ENCODE data around the gene CDH3.

CDH3 gene

DNA sequence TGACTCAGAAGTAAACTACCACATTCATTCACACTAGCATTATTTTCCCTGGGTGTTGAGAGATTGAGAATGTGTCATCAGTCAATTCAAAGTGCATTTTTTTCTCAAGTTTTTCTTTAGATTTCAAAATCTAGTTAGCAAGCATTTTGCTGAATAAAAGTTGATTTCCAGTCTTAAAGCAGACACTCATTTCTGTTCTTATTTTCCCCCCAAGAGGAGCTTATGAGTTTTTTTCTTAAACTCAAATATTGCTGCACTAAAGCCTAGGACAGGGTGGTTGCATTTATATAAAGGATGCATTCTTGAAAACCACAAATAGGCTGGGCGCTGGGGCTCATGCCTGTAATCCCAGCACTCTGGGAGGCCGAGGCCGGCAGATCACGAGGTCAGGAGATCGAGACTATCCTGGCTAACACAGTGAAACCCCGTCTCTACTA, 15.3 kb downstream of the CDH3 start:
- TF ChIP-seq POLR2A (IDR thresholded peaks at IDR 0.05; ENCODE audit: low read length) (no peak), GATA1 (IDR thresholded peaks at IDR 0.05; ENCODE audit: low read depth, low read length) (no peak)
- no peak for DNase-seq

DNA sequence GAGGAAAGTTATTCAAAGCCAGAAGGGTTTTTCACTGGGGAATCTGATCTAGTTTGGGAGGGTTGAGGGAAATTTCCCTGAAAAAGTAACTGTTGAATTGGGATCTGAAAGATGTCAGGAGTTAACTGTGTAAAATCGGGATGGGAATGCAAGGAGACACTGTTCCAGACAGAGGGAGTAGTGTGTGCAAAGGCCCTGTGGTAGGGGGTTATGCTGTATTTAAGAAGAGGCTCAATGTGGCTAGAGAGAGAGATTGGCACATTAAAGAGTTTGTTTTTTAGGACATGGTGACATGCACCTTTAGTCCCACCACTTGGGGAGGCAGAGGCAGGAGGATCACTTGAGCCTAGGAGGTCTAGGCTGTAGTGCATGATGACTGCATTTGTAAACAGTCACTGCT, 16.9 kb downstream of the CDH3 start:
- no peak for DNase-seq

DNA sequence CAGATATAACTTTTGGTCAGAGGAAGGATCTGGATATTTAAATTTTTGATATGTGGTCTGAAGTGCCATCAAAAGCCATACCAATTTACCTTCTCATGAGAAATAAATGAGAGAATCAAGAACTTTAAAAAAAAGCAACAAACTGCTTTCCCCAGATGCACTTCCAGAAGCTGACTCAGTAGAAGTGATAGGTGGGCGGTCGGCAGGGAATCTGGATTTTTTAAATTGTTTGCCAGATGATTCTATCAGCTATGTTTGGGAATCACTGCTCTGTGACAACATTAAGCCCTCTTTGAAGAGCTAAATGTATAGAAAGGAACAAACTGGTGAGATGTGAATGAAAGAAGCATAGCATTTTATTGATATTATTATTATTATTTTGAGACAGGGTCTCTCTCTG, 19.2 kb downstream of the CDH3 start:
- no peak for TF ChIP-seq POLR2A (IDR thresholded peaks at IDR 0.05; ENCODE audit: low read length)
- no peak for TF ChIP-seq GATA1 (IDR thresholded peaks at IDR 0.05; ENCODE audit: low read depth, low read length)
- no peak for DNase-seq

More for the DNA sequence above, 16.9 kb downstream of the CDH3 start:
- TF ChIP-seq POLR2A (IDR thresholded peaks at IDR 0.05; ENCODE audit: low read length) (no peak), GATA1 (IDR thresholded peaks at IDR 0.05; ENCODE audit: low read depth, low read length) (no peak)

DNA sequence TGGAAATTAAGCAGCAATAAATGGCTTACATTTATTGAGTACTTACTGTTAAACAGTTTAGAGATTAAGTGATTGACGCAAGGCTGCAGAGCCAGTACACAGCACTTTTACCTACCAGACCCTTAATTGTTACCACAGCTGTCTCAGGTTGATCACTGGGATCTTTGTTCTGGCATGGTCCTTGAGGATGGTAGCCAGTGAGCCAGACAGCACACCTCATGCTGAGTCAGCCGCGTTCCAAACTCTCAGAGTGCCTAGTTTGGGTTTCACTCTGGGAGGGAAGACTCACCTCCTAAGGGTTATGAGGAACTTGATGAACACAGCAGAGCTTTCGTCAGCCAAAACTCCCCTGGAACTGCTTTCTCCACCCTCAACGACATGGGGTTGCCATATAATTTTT, 20.4 kb downstream of the CDH3 start:
- no peak for DNase-seq
- TF ChIP-seq GATA1 (IDR thresholded peaks at IDR 0.05; ENCODE audit: low read depth, low read length) (no peak), POLR2A (IDR thresholded peaks at IDR 0.05; ENCODE audit: low read length) (no peak)

DNA sequence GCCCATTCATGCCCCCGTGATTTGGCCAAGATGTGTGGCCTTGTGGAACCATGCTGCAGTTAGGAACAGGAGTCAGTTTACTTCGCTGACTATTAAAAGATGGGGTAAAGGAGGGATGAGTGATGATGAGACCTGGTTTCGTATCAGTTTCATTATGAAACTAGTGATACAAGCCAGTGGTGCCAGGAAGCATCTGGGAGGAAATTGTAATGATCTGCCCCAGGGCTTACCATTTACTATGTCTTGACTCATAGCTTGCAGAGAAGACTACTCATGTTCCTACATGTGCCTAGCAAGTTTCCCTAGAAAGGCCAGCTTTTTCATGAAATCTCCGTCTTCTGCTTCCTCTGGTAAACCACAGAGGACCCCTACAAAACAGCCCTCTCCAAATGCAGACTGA, 23.2 kb downstream of the CDH3 start:
- no peak for DNase-seq
- TF ChIP-seq GATA1 (IDR thresholded peaks at IDR 0.05; ENCODE audit: low read depth, low read length) = no peak
- no peak for TF ChIP-seq POLR2A (IDR thresholded peaks at IDR 0.05; ENCODE audit: low read length)

DNA sequence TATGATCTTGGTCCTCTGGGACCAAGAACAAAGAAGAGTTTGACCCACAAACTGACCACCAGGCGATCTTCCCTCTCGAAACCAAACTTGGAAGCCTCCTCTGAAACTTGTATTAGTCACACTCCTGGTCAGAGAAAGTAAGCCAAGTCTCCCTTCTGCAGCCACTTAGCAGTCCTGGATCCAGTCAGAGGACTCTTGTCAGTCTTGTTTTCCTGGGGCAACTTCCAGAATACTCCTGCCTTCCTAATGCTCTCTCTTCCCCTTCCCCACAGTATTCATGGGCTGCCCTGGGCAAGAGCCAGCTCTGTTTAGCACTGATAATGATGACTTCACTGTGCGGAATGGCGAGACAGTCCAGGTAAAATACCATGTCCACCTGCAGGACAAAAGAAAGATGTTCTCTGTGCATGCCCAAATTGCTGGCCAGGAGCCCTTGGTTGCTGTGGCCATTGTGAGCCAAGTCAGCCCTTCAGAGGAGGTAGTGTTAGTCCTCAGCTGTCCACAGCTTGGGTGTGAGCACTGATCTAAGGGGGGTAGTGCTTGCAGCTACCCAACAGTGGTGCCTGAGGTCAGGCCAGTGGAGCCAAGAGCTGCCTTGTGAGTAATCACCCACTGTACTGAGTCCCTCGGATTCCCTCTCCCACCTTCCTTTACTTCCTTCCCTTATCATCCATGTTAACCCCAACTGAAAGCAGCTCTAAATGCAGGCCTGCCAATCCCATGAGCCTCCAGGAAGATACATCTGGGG, 31.2 kb downstream of the CDH3 start:
- no peak for DNase-seq

DNA sequence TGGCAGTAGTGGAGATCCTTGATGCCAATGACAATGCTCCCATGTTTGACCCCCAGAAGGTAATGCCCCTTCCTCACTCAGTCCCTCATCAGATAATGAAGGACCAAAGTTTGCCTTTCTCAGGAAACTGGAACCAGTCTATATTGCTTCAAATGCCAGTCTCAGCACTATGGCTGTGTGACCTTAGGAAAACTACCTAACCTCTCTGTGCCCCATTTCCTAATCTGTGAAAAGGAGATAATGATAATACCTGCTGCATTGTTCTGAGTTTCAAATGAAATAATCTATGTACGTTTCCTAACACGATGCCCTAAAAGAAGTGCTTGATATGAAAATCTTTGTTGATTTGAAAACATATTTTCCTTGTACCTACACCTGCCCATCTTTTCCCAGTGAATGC, 35.9 kb downstream of the CDH3 start:
- TF ChIP-seq POLR2A (IDR thresholded peaks at IDR 0.05; ENCODE audit: low read length) (no peak), GATA1 (IDR thresholded peaks at IDR 0.05; ENCODE audit: low read depth, low read length) (no peak)
- no peak for DNase-seq

More for the DNA sequence above, 31.2 kb downstream of the CDH3 start:
- TF ChIP-seq POLR2A (IDR thresholded peaks at IDR 0.05; ENCODE audit: low read length) (no peak), GATA1 (IDR thresholded peaks at IDR 0.05; ENCODE audit: low read depth, low read length) (no peak)

DNA sequence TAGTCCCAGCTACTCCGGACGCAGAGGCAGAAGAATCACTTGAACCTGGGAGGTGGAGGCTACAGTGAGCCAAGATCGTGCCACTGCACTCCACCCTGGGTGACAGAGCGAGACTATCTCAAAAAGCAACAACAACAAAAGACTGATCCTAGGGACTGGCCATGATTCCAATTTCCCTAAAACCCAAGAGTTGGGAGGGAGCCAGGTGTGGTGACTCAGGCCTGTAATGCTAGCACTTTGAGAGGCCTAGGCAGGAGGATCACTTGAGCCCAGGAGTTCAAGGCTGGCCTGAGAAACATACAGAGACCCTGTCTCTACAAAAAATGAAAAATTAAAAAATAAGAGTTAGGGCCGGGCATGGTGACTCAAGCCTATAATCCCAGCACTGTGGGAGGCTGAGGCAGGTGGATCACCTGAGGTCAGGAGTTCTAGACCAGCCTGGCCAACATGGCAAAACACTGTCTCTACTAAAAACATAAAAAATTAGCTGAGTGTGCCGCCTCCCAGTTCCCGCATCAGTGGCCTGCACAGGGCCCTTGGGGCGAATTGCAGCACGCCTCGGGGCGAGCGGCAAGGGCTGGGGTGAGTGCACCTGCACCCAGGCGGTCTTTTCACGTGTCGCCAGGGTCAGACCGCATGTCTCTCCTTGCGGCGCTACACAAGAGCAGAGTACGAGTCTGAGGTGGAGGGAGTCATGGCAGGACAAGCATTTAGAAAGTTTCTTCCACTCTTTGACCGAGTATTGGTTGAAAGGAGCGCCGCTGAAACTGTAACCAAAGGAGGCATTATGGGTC, 40.8 kb downstream of the CDH3 start:
- DNase-seq = no peak
- no peak for TF ChIP-seq POLR2A (IDR thresholded peaks at IDR 0.05; ENCODE audit: low read length)
- TF ChIP-seq GATA1 (IDR thresholded peaks at IDR 0.05; ENCODE audit: low read depth, low read length) = no peak

DNA sequence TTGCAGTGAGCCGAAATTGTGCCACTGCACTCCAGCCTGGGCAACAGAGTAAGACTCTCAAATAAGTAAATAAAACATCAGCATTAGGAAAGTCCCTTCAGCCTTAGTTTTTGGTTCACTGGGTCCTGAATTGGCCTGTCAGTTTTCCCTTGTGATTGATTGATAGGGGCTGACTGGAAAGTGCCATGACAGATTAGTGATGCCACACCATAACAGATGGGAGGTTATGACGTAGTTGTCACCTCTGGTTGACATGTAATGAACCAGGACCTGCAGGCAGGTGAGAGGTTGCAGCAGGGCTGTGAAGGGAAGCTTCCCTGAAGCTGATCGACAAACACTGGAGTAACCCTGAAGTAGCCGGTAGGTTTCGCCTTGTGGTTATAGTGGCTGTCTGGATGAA, 41.8 kb downstream of the CDH3 start:
- no peak for DNase-seq
- TF ChIP-seq POLR2A (IDR thresholded peaks at IDR 0.05; ENCODE audit: low read length) (no peak), GATA1 (IDR thresholded peaks at IDR 0.05; ENCODE audit: low read depth, low read length) (no peak)

DNA sequence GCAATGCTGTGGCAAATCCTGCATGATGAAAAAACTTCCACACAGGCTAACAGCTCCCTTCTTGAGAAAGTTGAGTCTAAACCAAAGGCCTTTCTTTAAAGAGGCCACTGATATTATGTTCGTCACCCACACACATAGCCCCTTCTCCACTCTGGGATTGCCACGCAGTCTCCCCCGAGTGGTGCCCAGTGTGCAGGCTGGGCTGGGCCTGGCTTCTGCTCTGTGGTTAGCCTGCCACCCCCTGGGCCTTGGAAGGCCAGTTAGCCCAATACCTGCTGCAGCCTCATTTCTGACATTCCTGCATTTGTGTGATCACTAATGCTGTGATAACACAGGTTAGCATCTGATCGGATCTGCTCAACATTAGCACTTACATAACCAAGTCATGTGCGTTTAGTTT, 44.8 kb downstream of the CDH3 start:
- TF ChIP-seq POLR2A (IDR thresholded peaks at IDR 0.05; ENCODE audit: low read length) (no peak), GATA1 (IDR thresholded peaks at IDR 0.05; ENCODE audit: low read depth, low read length) (no peak)
- no peak for DNase-seq

DNA sequence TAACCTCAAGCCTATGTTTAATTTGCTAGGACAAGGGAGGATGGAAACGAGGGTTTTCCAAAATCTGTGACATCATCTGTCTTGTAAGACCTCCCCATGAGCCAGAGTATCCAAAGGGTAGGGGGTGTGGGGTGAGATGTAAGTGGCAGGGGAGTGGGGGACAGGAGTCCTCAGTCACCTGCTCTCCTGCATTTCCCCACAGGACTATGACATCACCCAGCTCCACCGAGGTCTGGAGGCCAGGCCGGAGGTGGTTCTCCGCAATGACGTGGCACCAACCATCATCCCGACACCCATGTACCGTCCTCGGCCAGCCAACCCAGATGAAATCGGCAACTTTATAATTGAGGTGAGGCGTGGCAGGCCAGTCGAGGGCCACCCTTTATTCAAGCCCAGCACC, 50.5 kb downstream of the CDH3 start:
- no peak for TF ChIP-seq POLR2A (IDR thresholded peaks at IDR 0.05; ENCODE audit: low read length)
- no peak for TF ChIP-seq GATA1 (IDR thresholded peaks at IDR 0.05; ENCODE audit: low read depth, low read length)
- DNase-seq = no peak

DNA sequence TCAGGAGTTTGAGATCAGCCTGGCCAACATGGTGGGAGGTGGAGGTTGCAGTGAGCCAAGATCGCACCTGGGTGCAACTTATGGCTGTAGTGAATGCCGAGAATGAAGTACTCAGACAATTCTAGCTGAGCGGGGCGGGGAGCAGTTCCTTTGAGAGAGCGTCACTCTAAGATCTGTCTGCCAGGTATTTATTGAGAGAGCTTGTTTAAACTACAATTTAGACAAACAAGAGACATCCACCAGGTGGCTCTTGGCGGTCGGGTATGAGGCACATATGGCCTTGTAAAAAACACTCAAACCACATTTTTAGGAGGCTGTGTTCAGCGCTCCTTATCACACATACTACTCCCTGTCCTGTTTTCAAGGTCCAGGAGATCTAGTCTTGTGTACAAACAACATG, 51.4 kb downstream of the CDH3 start:
- DNase-seq = peak in 1 of 2 experiments; percentile 10
- TF ChIP-seq POLR2A (IDR thresholded peaks at IDR 0.05; ENCODE audit: low read length) (no peak), GATA1 (IDR thresholded peaks at IDR 0.05; ENCODE audit: low read depth, low read length) (no peak)

DNA sequence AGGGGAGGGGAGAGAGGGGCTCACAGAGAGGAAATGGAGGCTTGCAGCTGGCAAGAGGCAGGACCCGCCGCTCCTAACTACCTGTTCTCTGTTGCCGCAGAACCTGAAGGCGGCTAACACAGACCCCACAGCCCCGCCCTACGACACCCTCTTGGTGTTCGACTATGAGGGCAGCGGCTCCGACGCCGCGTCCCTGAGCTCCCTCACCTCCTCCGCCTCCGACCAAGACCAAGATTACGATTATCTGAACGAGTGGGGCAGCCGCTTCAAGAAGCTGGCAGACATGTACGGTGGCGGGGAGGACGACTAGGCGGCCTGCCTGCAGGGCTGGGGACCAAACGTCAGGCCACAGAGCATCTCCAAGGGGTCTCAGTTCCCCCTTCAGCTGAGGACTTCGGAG, 53.0 kb downstream of the CDH3 start:
- DNase-seq = no peak
- TF ChIP-seq GATA1 (IDR thresholded peaks at IDR 0.05; ENCODE audit: low read depth, low read length) (no peak), POLR2A (IDR thresholded peaks at IDR 0.05; ENCODE audit: low read length) (no peak)

DNA sequence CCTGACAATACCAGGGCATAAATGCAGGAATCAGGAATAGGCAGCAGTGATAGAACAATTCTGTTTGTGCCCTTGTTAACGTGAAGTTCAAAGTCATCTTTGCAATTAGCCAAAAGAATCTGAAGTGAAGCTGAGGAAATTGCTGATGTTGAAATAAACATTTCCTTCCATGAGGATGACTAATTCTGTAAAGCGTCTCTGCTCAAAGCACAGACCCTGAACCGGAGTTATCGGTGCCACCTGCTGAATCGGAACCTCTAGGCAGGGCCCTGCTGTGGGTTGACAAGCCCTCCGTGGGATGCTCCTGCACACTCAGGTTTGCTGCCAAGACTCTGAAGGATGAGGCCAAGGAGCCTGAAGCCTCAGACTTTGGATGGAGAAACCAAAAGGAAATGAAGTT, 55.0 kb downstream of the CDH3 start:
- DNase-seq = no peak
- TF ChIP-seq GATA1 (IDR thresholded peaks at IDR 0.05; ENCODE audit: low read depth, low read length) = no peak
- no peak for TF ChIP-seq POLR2A (IDR thresholded peaks at IDR 0.05; ENCODE audit: low read length)

DNA sequence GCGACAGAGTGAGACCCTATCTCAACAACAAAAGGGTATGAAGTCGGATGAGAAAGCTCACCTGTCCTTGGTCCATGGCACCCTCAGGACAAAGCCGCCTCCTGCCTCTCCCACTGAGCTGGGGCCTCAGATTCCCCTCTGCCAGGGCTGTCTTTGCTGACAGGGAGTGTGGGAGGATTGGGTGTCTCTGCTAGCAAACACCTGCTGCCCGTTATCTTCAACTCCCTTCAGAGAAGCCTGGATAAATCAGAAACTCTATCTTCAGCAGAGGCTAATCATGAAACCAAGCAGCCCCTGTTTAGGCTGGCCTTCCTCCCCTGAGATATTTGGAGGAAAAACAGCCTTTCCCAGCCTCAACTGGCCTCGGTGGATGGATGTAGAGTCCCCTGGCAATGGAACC, 55.7 kb downstream of the CDH3 start:
- TF ChIP-seq POLR2A (IDR thresholded peaks at IDR 0.05; ENCODE audit: low read length) (no peak), GATA1 (IDR thresholded peaks at IDR 0.05; ENCODE audit: low read depth, low read length) (no peak)
- no peak for DNase-seq
